Astrocyte (in vitro differentiated cells and primary cell): ENCODE results near the gene HMCN1.

Experiments used
- CTCF ChIP-seq: IDR thresholded peaks from 2 replicates; pipeline ENCODE4 v1.5.1; 2011; ENCODE audit warnings: low read depth, mild to moderate bottlenecking, inconsistent platforms, low read length, moderate library complexity; ENCODE audit not compliant: insufficient read depth
- EZH2 ChIP-seq: IDR thresholded peaks from 2 replicates; pipeline ENCODE4 v1.6.1; 2012; ENCODE audit warnings: mild to moderate bottlenecking, low read length, inconsistent platforms; ENCODE audit not compliant: insufficient read depth

- TF ChIP-seq CTCF (no peak), EZH2 (no peak)
Measured at GRCh38 chr1:185874246-185874645, 140.1 kb downstream of the HMCN1 start.
